A549 (cell line): Measurements from ENCODE around the gene SYCE1.

Experiments
- BHLHE40 ChIP-seq: IDR thresholded peaks from 2 replicates; pipeline ENCODE4 v1.6.1; 2012; ENCODE audit warnings: low read depth, low read length, inconsistent platforms
- CTCF ChIP-seq: fragments of >200 bp; sonication (Bioruptor Twin); formaldehyde crosslinking; IDR thresholded peaks from 3 replicates; pipeline ENCODE4 v1.5.1; 2016
- EHMT2 ChIP-seq: fragments of 200-600 bp; sonication (generic); IDR thresholded peaks from 2 replicates; pipeline ENCODE4 v1.6.1; 2016; ENCODE audit warnings: antibody characterized with exemption, low read depth, mild to moderate bottlenecking, moderate library complexity
- ELK1 ChIP-seq: fragments of 150-350 bp; IDR thresholded peaks from 2 replicates; pipeline ENCODE4 v1.6.1; 2014; ENCODE audit warnings: low read depth, mild to moderate bottlenecking, low read length
- HDAC2 ChIP-seq: fragments of 200-600 bp; sonication (generic); IDR thresholded peaks from 2 replicates; pipeline ENCODE4 v1.6.1; 2016
- HMGXB4 ChIP-seq: fragments of 250-450 bp; sonication (Bioruptor Pico); IDR thresholded peaks from 2 replicates; pipeline ENCODE4 v1.5.0; 2021; ENCODE audit warnings: mild to moderate bottlenecking, moderate library complexity, borderline replicate concordance
- JUN ChIP-seq, 2 experiments: fragments of >200 bp; sonication (Bioruptor Twin); formaldehyde crosslinking; IDR thresholded peaks; 2 replicates in 1 of 2; 3 replicates in 1 of 2; pipeline ENCODE4 v1.6.1; 2016 to 2017
- KDM1A ChIP-seq: fragments of 200-600 bp; sonication (generic); IDR thresholded peaks from 2 replicates; pipeline ENCODE4 v1.6.1; 2016; ENCODE audit warnings: low read depth, mild to moderate bottlenecking
- KDM5A ChIP-seq: fragments of 200-600 bp; sonication (generic); IDR thresholded peaks from 2 replicates; pipeline ENCODE4 v1.6.1; 2016; ENCODE audit warnings: antibody characterized with exemption, mild to moderate bottlenecking
- MAX ChIP-seq: IDR thresholded peaks from 2 replicates; pipeline ENCODE4 v1.6.1; 2012
- PBX3 ChIP-seq: IDR thresholded peaks from 2 replicates; pipeline ENCODE4 v1.6.1; 2012
- PHF8 ChIP-seq: fragments of 200-600 bp; sonication (generic); IDR thresholded peaks from 2 replicates; pipeline ENCODE4 v1.6.1; 2016; ENCODE audit warnings: low read depth, mild to moderate bottlenecking, antibody characterized with exemption, moderate library complexity, borderline replicate concordance
- POLR2A ChIP-seq: IDR thresholded peaks from 2 replicates; pipeline ENCODE4 v1.6.1; 2012; ENCODE audit warnings: mild to moderate bottlenecking, low read length
- REST ChIP-seq: fragments of 200-600 bp; sonication (generic); IDR thresholded peaks from 2 replicates; pipeline ENCODE4 v1.6.1; 2016; ENCODE audit warnings: antibody characterized with exemption, mild to moderate bottlenecking, moderate library complexity

GRCh38 chr10:133532871-133533270 is 32.5 kb downstream of the SYCE1 start:
- no peak for TF ChIP-seq BHLHE40
- TF ChIP-seq ELK1: no peak
- no peak for TF ChIP-seq PBX3
- TF ChIP-seq CTCF: no peak
- TF ChIP-seq HDAC2: no peak
- no peak for TF ChIP-seq KDM5A
- no peak for TF ChIP-seq HMGXB4 (CRISPR knock-in tag)
- TF ChIP-seq REST: no peak
- TF ChIP-seq EHMT2: no peak
- TF ChIP-seq POLR2A: no peak
- no peak for TF ChIP-seq KDM1A
- no peak for TF ChIP-seq MAX
- no peak for TF ChIP-seq PHF8
- TF ChIP-seq JUN (IDR thresholded peaks at IDR 0.05): no peak
